Keratinocyte (primary cell): ENCODE results near the gene MIA2. TPM values are rescaled to one million over a fixed set of nuclear protein-coding genes. Genes with fewer than 3 reads are reported as not detected.

Source experiments
- DNase-seq: peaks from one replicate; pipeline ENCODE4 v3.0.0-alpha.2; 2011; ENCODE audit warnings: low read depth, missing footprints, low spot score
- FAIRE-seq: peaks from 2 replicates; lab custom pipeline; 2011; peaks lifted over from hg19 to GRCh38; lab: Jason Lieb, UNC
- H2AFZ ChIP-seq: 2 replicates; pipeline ENCODE4 v1.6.0; 2012; ENCODE audit warnings: low read length, control low read depth, inconsistent platforms; ENCODE audit not compliant: control insufficient read depth
- H3K27ac ChIP-seq: 2 replicates; pipeline ENCODE4 v1.5.1; 2011; ENCODE audit warnings: low read length; ENCODE audit not compliant: control insufficient read depth, insufficient read depth
- H3K27me3 ChIP-seq: 3 replicates; pipeline ENCODE4 v1.6.0; 2011; ENCODE audit warnings: low read length; ENCODE audit not compliant: control insufficient read depth, insufficient read depth; ENCODE audit errors: extremely low read depth
- H3K36me3 ChIP-seq, 2 experiments: 2 replicates in 1 of 2; 3 replicates in 1 of 2; pipeline ENCODE4 v1.5.1; 2011; ENCODE audit warnings: low read length in 2 of 2, mild to moderate bottlenecking in 1 of 2; ENCODE audit not compliant: control insufficient read depth in 2 of 2, insufficient read depth in 2 of 2; ENCODE audit errors: extremely low read depth in 1 of 2
- H3K4me1 ChIP-seq: 3 replicates; pipeline ENCODE4 v1.5.1; 2011; ENCODE audit warnings: low read length; ENCODE audit not compliant: control insufficient read depth, insufficient read depth; ENCODE audit errors: extremely low read depth
- H3K4me2 ChIP-seq: 3 replicates; pipeline ENCODE4 v1.6.0; 2011; ENCODE audit warnings: low read depth, low read length; ENCODE audit not compliant: control insufficient read depth, insufficient read depth; ENCODE audit errors: extremely low read depth
- H3K4me3 ChIP-seq, 3 experiments: fragments of 200-600 bp in 1 of 3; sonication (generic) in 1 of 3; 2 replicates in 2 of 3; 3 replicates in 1 of 3; pipeline ENCODE4 v1.5.1; 2011 to 2016; ENCODE audit warnings: low read length in 3 of 3, mild to moderate bottlenecking in 3 of 3, control low read depth in 2 of 3, inconsistent platforms in 1 of 3, low read depth in 1 of 3, mixed read lengths in 1 of 3, mixed run types in 1 of 3, moderate library complexity in 1 of 3; ENCODE audit not compliant: control insufficient read depth in 2 of 3, insufficient read depth in 2 of 3; ENCODE audit errors: extremely low read depth in 1 of 3
- H3K79me2 ChIP-seq: 2 replicates; pipeline ENCODE4 v1.6.0; 2012; ENCODE audit warnings: low read length; ENCODE audit not compliant: control insufficient read depth, insufficient read depth
- H3K9ac ChIP-seq: 3 replicates; pipeline ENCODE4 v1.6.0; 2011; ENCODE audit warnings: low read length; ENCODE audit not compliant: control insufficient read depth, insufficient read depth; ENCODE audit errors: extremely low read depth
- H3K9me1 ChIP-seq: 3 replicates; pipeline ENCODE4 v1.6.0; 2011; ENCODE audit warnings: low read length; ENCODE audit not compliant: control insufficient read depth, insufficient read depth; ENCODE audit errors: extremely low read depth
- H3K9me3 ChIP-seq: 2 replicates; pipeline ENCODE4 v1.5.1; 2012; ENCODE audit warnings: low read depth, low read length; ENCODE audit not compliant: control insufficient read depth
- H4K20me1 ChIP-seq: 3 replicates; pipeline ENCODE4 v1.6.0; 2011; ENCODE audit warnings: low read length; ENCODE audit not compliant: control insufficient read depth, insufficient read depth; ENCODE audit errors: extremely low read depth
- EZH2 ChIP-seq: IDR thresholded peaks from one replicate; pipeline ENCODE4 v1.6.1; 2012; ENCODE audit warnings: inconsistent platforms, mild to moderate bottlenecking, low read length, moderate library complexity
- dilution Hi-C: fragments of 300-500 bp; cut with MboI; formaldehyde crosslinking; loops from one replicate; pipeline ENCODE4 v1.7.0; 2020; ENCODE audit warnings: low sequenced_read_pairs; ENCODE audit not compliant: extremely low pct_ligation_motif_present
- polyA plus RNA-seq, 5 experiments: library from polyadenylated mRNA; depleted of rRNA in 3 of 5; stranded (reverse) in 3 of 5; stranded (forward) in 1 of 5; unstranded in 1 of 5; fragments of >200 nt; gene quantifications; 1 replicate in 1 of 5; 2 replicates in 3 of 5; 3 replicates in 1 of 5; pipeline versions ENCODE4 v1.2.1 to v1.2.3, GENCODE V29; 2011 to 2012; ENCODE audit warnings: missing spikeins in 2 of 5, low read depth in 1 of 5, low replicate concordance in 1 of 5
- TF ChIP-seq, protein P1 (sequence below), 3 experiments: IDR thresholded peaks in 1 of 3; conservative IDR thresholded peaks in 1 of 3; optimal IDR thresholded peaks in 1 of 3; 2 replicates in 2 of 3; 3 replicates in 1 of 3; pipeline versions ENCODE3 to v1.5.1; 2011; ENCODE audit warnings: low read length in 3 of 3, mild to moderate bottlenecking in 3 of 3, moderate library complexity in 2 of 3, control low read depth in 1 of 3, inconsistent platforms in 1 of 3; ENCODE audit not compliant: insufficient read depth in 2 of 3; ENCODE audit errors: extremely low read depth in 1 of 3

MIA2 gene
- polyA plus RNA-seq, 1 donor (not counting 4 experiments of a cell fraction or from before 2014, with no cell fraction given): 21.9 TPM

DNA sequence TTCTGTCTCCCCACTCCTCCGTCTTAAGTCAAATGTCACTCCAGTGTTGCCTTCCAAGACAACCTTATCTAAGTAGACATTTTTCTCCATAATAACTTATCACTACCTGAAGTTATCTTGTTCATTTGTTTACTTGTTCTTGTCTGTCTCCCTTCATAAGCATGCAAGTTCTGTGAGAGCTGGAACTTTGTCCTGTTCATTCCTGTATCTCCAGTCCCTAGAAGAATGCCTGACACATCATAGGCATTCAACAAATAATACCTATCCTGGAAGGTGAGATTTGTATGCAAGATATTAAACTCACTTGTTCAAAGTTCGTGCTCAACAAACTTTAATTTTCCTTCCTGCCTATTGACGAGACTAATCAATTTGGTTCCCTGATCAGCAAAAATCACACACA is 5.7 kb upstream of the MIA2 start:
- TF ChIP-seq, protein P1, sequence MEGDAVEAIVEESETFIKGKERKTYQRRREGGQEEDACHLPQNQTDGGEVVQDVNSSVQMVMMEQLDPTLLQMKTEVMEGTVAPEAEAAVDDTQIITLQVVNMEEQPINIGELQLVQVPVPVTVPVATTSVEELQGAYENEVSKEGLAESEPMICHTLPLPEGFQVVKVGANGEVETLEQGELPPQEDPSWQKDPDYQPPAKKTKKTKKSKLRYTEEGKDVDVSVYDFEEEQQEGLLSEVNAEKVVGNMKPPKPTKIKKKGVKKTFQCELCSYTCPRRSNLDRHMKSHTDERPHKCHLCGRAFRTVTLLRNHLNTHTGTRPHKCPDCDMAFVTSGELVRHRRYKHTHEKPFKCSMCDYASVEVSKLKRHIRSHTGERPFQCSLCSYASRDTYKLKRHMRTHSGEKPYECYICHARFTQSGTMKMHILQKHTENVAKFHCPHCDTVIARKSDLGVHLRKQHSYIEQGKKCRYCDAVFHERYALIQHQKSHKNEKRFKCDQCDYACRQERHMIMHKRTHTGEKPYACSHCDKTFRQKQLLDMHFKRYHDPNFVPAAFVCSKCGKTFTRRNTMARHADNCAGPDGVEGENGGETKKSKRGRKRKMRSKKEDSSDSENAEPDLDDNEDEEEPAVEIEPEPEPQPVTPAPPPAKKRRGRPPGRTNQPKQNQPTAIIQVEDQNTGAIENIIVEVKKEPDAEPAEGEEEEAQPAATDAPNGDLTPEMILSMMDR (optimal IDR thresholded peaks at IDR 0.05 in 1 of 3, IDR thresholded peaks at IDR 0.05 in 1 of 3, conservative IDR thresholded peaks at IDR 0.05 in 1 of 3; ENCODE audit: extremely low read depth in 1 of 3, insufficient read depth in 2 of 3, low read length in 3 of 3): no peak
- TF ChIP-seq EZH2: no peak
- Histone ChIP-seq H3K9ac (no peak overlapping the region), H3K9me3 (no peaks in the 10 kb centered on the region), H2AFZ (no peak overlapping the region), H3K4me3 (no peak overlapping the region), H3K4me2 (no peak overlapping the region), H3K79me2 (no peaks in the 10 kb centered on the region), H4K20me1 (no peaks in the 10 kb centered on the region), H3K27me3 (no peaks in the 10 kb centered on the region), H3K4me1 (peaks cover 7% of the 10 kb centered on the region), H3K9me1 (no peaks in the 10 kb centered on the region), H3K36me3 (no peaks in the 10 kb centered on the region), H3K27ac (no peak overlapping the region)
- dilution Hi-C loops: no loop called here
- no peak for FAIRE-seq
- DNase-seq: no peak

DNA sequence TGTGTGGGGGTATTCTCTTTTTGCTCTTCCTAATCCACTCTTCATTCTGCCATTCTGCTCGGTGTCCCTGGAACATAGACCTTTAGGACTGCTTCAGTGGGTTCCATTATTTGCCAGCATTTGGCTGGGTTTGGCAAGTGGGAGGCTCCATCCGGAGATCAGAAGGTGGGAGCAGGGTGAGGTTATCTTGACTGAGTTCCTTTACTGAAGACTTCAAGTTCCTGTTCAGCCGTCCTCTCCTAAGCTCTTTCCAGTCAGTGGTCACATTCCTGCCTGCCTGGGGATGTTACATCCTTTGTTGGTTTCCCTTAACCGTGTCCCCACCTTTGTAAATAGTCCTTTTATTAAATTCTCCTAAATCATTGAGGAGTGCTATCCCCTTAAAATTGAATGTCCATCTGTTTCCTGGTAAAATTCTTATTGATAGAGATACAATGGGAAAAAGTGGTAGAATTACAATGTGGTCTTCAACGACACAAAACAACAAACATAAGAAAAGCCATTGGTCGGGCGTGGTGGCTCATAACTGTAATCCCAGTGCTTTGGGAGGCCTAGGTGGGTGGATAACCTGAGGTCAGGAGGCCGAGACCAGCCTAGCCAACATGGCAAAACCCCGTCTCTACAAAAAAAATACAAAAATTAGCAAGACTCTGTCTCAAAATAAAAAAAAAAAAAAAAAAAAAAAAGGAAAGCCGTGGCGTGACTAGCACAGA is 5.0 kb upstream of the MIA2 start:
- Histone ChIP-seq H3K9ac (no peak overlapping the region), H3K9me3 (no peaks in the 10 kb centered on the region), H4K20me1 (no peaks in the 10 kb centered on the region), H3K27me3 (no peaks in the 10 kb centered on the region), H3K36me3 (no peaks in the 10 kb centered on the region), H2AFZ (no peak overlapping the region), H3K4me3 (no peak overlapping the region), H3K79me2 (no peaks in the 10 kb centered on the region), H3K9me1 (no peaks in the 10 kb centered on the region), H3K4me2 (no peak overlapping the region), H3K4me1 (peaks cover 7% of the 10 kb centered on the region), H3K27ac (peak overlapping the region; percentile 42)
- dilution Hi-C loops: no loop called here
- FAIRE-seq: no peak
- no peak for DNase-seq
- no peak for TF ChIP-seq EZH2
- TF ChIP-seq, protein P1 (optimal IDR thresholded peaks at IDR 0.05 in 1 of 3, IDR thresholded peaks at IDR 0.05 in 1 of 3, conservative IDR thresholded peaks at IDR 0.05 in 1 of 3; ENCODE audit: extremely low read depth in 1 of 3, insufficient read depth in 2 of 3, low read length in 3 of 3): no peak
